Neural cell (in vitro differentiated cells): ENCODE results near the gene XXYLT1. TPM values are rescaled to one million over a fixed set of nuclear protein-coding genes. Genes with fewer than 3 reads are reported as not detected.
A peak's percentile ranks its signal among the peaks of the same experiment; 100 is the strongest.

ENCODE experiments used
- H2AFZ ChIP-seq: fragments of 200-600, 300-800 bp; sonication (generic), shearing (Covaris generic); 2 replicates; pipeline ENCODE4 v1.6.0; 2014; ENCODE audit warnings: low read depth, mild to moderate bottlenecking, antibody characterized with exemption, low read length, moderate library complexity
- H3F3A ChIP-seq: fragments of 200-600 bp; shearing (Covaris generic); 2 replicates; pipeline ENCODE4 v1.6.1; 2016; ENCODE audit warnings: mild to moderate bottlenecking, moderate library complexity, mixed read lengths, antibody characterized with exemption, low read length; ENCODE audit not compliant: insufficient read depth, poor library complexity, severe bottlenecking
- H3K27ac ChIP-seq: fragments of 200-600, 300-800 bp; sonication (generic), shearing (Covaris generic); 2 replicates; pipeline ENCODE4 v1.5.1; 2014; ENCODE audit warnings: mild to moderate bottlenecking, low read length, moderate library complexity
- H3K27me3 ChIP-seq: fragments of 300-800, 200-600 bp; sonication (generic), shearing (Covaris generic); 2 replicates; pipeline ENCODE4 v1.6.0; 2014; ENCODE audit warnings: mild to moderate bottlenecking, low read depth, low read length, moderate library complexity; ENCODE audit not compliant: insufficient read depth
- H3K36me3 ChIP-seq: fragments of 300-800, 200-600 bp; sonication (generic), shearing (Covaris generic); 2 replicates; pipeline ENCODE4 v1.5.1; 2014; ENCODE audit warnings: mild to moderate bottlenecking, antibody characterized with exemption, low read length, moderate library complexity; ENCODE audit not compliant: insufficient read depth
- H3K4me2 ChIP-seq: fragments of 300-800, 200-600 bp; sonication (generic), shearing (Covaris generic); 2 replicates; pipeline ENCODE4 v1.6.0; 2014; ENCODE audit warnings: mild to moderate bottlenecking, low read length
- H3K4me3 ChIP-seq: fragments of 300-800, 200-600 bp; sonication (generic), shearing (Covaris generic); 2 replicates; pipeline ENCODE4 v1.5.1; 2014; ENCODE audit warnings: mild to moderate bottlenecking, low read length, moderate library complexity
- H3K79me2 ChIP-seq: fragments of 200-600 bp; shearing (Covaris generic); replicated peaks from 2 replicates; pipeline ENCODE4 v1.6.0; 2014; ENCODE audit warnings: mild to moderate bottlenecking, low read length, moderate library complexity; ENCODE audit not compliant: insufficient read depth
- H3K9ac ChIP-seq: fragments of 300-800, 200-600 bp; sonication (generic), shearing (Covaris generic); 2 replicates; pipeline ENCODE4 v1.6.1; 2016; ENCODE audit warnings: mild to moderate bottlenecking, low read length, mixed read lengths
- H3K9me2 ChIP-seq: fragments of 200-600 bp; shearing (Covaris generic); 2 replicates; pipeline ENCODE4 v1.6.1; 2016; ENCODE audit warnings: mild to moderate bottlenecking, low read length, mixed read lengths; ENCODE audit not compliant: insufficient read depth
- H3K9me3 ChIP-seq: fragments of 200-600, 300-800 bp; sonication (generic), shearing (Covaris generic); 2 replicates; pipeline ENCODE4 v1.6.1; 2016; ENCODE audit warnings: mild to moderate bottlenecking, mixed run types, low read length, moderate library complexity, mixed read lengths
- H4K20me1 ChIP-seq: fragments of 200-600 bp; shearing (Covaris generic); 2 replicates; pipeline ENCODE4 v1.6.1; 2016; ENCODE audit warnings: mild to moderate bottlenecking, mixed run types; ENCODE audit not compliant: insufficient read depth
- EP300 ChIP-seq: fragments of 450-650 bp; conservative IDR thresholded peaks from 2 replicates; pipeline ENCODE4 v1.6.1; 2014; ENCODE audit warnings: antibody characterized with exemption, mild to moderate bottlenecking, moderate library complexity; ENCODE audit not compliant: poor library complexity, severe bottlenecking
- MXI1 ChIP-seq: fragments of 450-650 bp; conservative IDR thresholded peaks from 2 replicates; pipeline ENCODE4 v1.6.1; 2014; ENCODE audit warnings: antibody characterized with exemption, mild to moderate bottlenecking; ENCODE audit not compliant: poor library complexity, severe bottlenecking
- POLR2AphosphoS5 ChIP-seq: IDR thresholded peaks from 2 replicates; pipeline ENCODE4 v1.6.1; 2012
- RAD21 ChIP-seq: fragments of 450-650 bp; conservative IDR thresholded peaks from 2 replicates; pipeline ENCODE4 v1.6.1; 2014; ENCODE audit warnings: antibody characterized with exemption, mild to moderate bottlenecking, moderate library complexity
- SMC3 ChIP-seq: fragments of 450-650 bp; conservative IDR thresholded peaks from 2 replicates; pipeline ENCODE4 v1.6.1; 2014; ENCODE audit warnings: antibody characterized with exemption, mild to moderate bottlenecking, moderate library complexity; ENCODE audit not compliant: poor library complexity
- TAF1 ChIP-seq: IDR thresholded peaks from 2 replicates; pipeline ENCODE4 v1.6.1; 2012; ENCODE audit warnings: low read depth
- polyA plus RNA-seq: library from polyadenylated mRNA; depleted of rRNA; stranded (reverse); fragments of >200 nt; gene quantifications from 2 replicates; pipeline ENCODE4 v1.2.3, GENCODE V29; 2014
- TF ChIP-seq, protein P1 (sequence below): IDR thresholded peaks from 2 replicates; pipeline ENCODE4 v1.6.1; 2012; ENCODE audit warnings: borderline replicate concordance
- TF ChIP-seq, protein P2 (sequence below): fragments of 450-650 bp; IDR thresholded peaks from 2 replicates; pipeline ENCODE4 v1.5.1; 2014; ENCODE audit warnings: antibody characterized with exemption, mild to moderate bottlenecking, moderate library complexity; ENCODE audit not compliant: poor library complexity, severe bottlenecking

Gene XXYLT1
- polyA plus RNA-seq, 1 donor from 2014 or later = 25.4 TPM

DNA sequence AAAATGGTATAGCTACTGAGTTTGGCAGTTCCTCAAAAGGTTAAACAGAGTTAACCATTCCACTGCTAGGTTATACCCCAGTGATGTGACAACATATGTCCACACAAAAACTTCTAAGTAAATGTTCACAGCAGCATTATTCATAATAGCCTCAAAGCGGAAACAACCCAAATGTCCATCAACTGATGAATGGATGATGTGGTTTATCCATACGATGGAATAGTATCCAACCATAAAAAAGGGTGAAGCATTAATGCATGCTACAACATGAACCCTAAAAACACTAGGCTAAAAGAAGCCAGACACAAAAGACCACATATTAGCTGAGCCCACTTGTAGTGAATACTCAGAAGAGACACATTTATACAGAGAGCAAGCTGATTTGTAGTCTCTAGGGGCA, 9.0 kb downstream of the XXYLT1 start:
- Histone ChIP-seq H3K27me3 (no peaks in the 10 kb centered on the region), H3K9ac (no peak overlapping the region), H3K9me2 (no peaks in the 10 kb centered on the region), H3K4me3 (no peak overlapping the region), H3F3A (no peaks in the 10 kb centered on the region), H3K27ac (no peak overlapping the region), H3K79me2 (peaks cover 4% of the 10 kb centered on the region), H3K36me3 (no peaks in the 10 kb centered on the region), H4K20me1 (no peaks in the 10 kb centered on the region), H3K9me3 (no peaks in the 10 kb centered on the region), H2AFZ (no peak overlapping the region), H3K4me2 (no peak overlapping the region)
- TF ChIP-seq TAF1 = no peak
- TF ChIP-seq, protein P1, sequence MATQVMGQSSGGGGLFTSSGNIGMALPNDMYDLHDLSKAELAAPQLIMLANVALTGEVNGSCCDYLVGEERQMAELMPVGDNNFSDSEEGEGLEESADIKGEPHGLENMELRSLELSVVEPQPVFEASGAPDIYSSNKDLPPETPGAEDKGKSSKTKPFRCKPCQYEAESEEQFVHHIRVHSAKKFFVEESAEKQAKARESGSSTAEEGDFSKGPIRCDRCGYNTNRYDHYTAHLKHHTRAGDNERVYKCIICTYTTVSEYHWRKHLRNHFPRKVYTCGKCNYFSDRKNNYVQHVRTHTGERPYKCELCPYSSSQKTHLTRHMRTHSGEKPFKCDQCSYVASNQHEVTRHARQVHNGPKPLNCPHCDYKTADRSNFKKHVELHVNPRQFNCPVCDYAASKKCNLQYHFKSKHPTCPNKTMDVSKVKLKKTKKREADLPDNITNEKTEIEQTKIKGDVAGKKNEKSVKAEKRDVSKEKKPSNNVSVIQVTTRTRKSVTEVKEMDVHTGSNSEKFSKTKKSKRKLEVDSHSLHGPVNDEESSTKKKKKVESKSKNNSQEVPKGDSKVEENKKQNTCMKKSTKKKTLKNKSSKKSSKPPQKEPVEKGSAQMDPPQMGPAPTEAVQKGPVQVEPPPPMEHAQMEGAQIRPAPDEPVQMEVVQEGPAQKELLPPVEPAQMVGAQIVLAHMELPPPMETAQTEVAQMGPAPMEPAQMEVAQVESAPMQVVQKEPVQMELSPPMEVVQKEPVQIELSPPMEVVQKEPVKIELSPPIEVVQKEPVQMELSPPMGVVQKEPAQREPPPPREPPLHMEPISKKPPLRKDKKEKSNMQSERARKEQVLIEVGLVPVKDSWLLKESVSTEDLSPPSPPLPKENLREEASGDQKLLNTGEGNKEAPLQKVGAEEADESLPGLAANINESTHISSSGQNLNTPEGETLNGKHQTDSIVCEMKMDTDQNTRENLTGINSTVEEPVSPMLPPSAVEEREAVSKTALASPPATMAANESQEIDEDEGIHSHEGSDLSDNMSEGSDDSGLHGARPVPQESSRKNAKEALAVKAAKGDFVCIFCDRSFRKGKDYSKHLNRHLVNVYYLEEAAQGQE = no peak
- no peak for TF ChIP-seq EP300
- no peak for TF ChIP-seq MXI1
- TF ChIP-seq POLR2AphosphoS5 = no peak
- TF ChIP-seq SMC3 = no peak
- no peak for TF ChIP-seq RAD21
- TF ChIP-seq, protein P2, sequence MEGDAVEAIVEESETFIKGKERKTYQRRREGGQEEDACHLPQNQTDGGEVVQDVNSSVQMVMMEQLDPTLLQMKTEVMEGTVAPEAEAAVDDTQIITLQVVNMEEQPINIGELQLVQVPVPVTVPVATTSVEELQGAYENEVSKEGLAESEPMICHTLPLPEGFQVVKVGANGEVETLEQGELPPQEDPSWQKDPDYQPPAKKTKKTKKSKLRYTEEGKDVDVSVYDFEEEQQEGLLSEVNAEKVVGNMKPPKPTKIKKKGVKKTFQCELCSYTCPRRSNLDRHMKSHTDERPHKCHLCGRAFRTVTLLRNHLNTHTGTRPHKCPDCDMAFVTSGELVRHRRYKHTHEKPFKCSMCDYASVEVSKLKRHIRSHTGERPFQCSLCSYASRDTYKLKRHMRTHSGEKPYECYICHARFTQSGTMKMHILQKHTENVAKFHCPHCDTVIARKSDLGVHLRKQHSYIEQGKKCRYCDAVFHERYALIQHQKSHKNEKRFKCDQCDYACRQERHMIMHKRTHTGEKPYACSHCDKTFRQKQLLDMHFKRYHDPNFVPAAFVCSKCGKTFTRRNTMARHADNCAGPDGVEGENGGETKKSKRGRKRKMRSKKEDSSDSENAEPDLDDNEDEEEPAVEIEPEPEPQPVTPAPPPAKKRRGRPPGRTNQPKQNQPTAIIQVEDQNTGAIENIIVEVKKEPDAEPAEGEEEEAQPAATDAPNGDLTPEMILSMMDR = no peak

DNA sequence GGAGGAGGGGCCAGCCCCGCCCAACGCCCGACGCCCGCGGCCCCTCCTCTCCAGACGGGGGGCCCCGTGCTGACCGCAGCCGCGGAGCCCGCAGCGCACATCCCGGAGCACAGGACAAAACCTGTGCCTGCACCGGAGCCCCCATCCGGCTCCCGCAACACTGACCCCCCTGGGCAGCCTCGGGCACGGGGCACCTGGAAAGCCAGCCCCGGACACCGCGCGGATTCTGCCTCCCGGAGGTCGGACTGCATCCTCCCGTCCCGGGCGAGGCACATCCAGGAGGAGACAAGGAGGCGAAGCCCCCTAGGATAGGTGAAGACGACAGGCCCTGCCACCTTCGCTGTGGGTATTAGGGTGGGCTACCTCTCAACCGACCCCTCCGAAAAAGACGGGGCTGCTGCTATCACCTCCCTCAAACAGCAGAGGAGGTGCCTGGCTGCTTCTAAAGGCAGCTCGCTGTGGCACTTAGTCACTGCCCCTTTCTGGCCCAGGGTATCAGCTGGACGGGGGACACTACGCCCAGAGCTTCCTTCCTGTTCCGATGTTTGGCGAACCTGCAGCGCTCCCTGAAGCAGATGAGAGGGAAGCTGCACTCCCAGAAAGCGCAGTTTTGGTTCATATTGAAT, 10.6 kb downstream of the XXYLT1 start:
- H3K27ac ChIP-seq = no peak overlapping the region
- H2AFZ ChIP-seq = peak overlapping the region; percentile 56
- H3K9ac ChIP-seq = peak overlapping the region; percentile 65

More for the DNA sequence above, 10.6 kb downstream of the XXYLT1 start:
- H3K4me2 ChIP-seq = peak overlapping the region; percentile 55
- H3K36me3 ChIP-seq = no peaks in the 10 kb centered on the region
- H3K27me3 ChIP-seq = no peaks in the 10 kb centered on the region
- H4K20me1 ChIP-seq = no peaks in the 10 kb centered on the region
- H3K9me2 ChIP-seq = no peaks in the 10 kb centered on the region
- peak overlapping the region; percentile 78 for H3K4me3 ChIP-seq
- H3K79me2 ChIP-seq = peaks cover 4% of the 10 kb centered on the region
- no peaks in the 10 kb centered on the region for H3F3A ChIP-seq
- no peaks in the 10 kb centered on the region for H3K9me3 ChIP-seq
- TF ChIP-seq RAD21 (peak; percentile 5), SMC3 (peak; percentile 5), TAF1 (no peak)
